Lung (tissue), 13 donors: Measurements from ENCODE around the gene NEXMIF. TPM values are rescaled to one million over a fixed set of nuclear protein-coding genes. Genes with fewer than 3 reads are reported as not detected.
"Not testable (repeated sequence)": the region's sequence is repeated elsewhere in the genome, so short reads cannot be mapped to it uniquely, and the experiment has no call there.

Source experiments
- ATAC-seq: fragments of 200-7000 bp; cut with Tn5 transposase; one replicate; pipeline ENCODE4 v1.9.1; 2020; ENCODE audit warnings: moderate number of reproducible peaks; ENCODE audit not compliant: insufficient read depth, low FRiP score
- DNase-seq, 3 donors: peaks; one replicate each; pipeline ENCODE4 v3.0.0-alpha.2; 2013 to 2017
- H3K27ac ChIP-seq, 2 donors: one replicate each; pipeline ENCODE4 v1.5.1; 2013; ENCODE audit warnings: mild to moderate bottlenecking in 2 of 2, moderate library complexity in 2 of 2, control low read depth in 1 of 2, inconsistent platforms in 1 of 2, low read depth in 1 of 2, low read length in 1 of 2
- H3K27me3 ChIP-seq, 3 donors: one replicate each; pipeline ENCODE4 v1.5.1; 2013; ENCODE audit warnings: low read length in 2 of 3; ENCODE audit not compliant: control insufficient read depth in 3 of 3, insufficient read depth in 3 of 3
- H3K36me3 ChIP-seq, 4 donors: one replicate each; pipeline ENCODE4 v1.5.1; 2013; ENCODE audit warnings: low read length in 4 of 4, mild to moderate bottlenecking in 1 of 4, moderate library complexity in 1 of 4; ENCODE audit not compliant: control insufficient read depth in 4 of 4, insufficient read depth in 4 of 4
- H3K4me1 ChIP-seq, 5 donors: one replicate each; pipeline ENCODE4 v1.5.1; 2013; ENCODE audit warnings: low read length in 5 of 5, mild to moderate bottlenecking in 2 of 5, moderate library complexity in 1 of 5; ENCODE audit not compliant: control insufficient read depth in 5 of 5, insufficient read depth in 5 of 5
- H3K4me3 ChIP-seq: one replicate; pipeline ENCODE4 v1.5.1; 2013; ENCODE audit warnings: mild to moderate bottlenecking, control low read depth, moderate library complexity
- H3K9ac ChIP-seq, 2 donors: one replicate each; pipeline ENCODE4 v1.5.1; 2013; ENCODE audit warnings: low read length in 2 of 2, control low read depth in 1 of 2; ENCODE audit not compliant: insufficient read depth in 1 of 2
- H3K9me3 ChIP-seq, 4 donors: one replicate each; pipeline ENCODE4 v1.5.1; 2013; ENCODE audit warnings: low read length in 3 of 4, mild to moderate bottlenecking in 1 of 4, moderate library complexity in 1 of 4; ENCODE audit not compliant: control insufficient read depth in 4 of 4, insufficient read depth in 3 of 4
- WGBS, 2 donors: extraction: QIAGEN DNeasy Blood & Tissue Kit; methylation state at CpG; one replicate each; pipeline ENCODE4 v1.1.7; 2013; 5-methylcytosine and 5-hydroxymethylcytosine counted together
- polyA plus RNA-seq, 2 donors: library from polyadenylated mRNA; stranded (reverse); fragments of 200-250 nt; gene quantifications; one replicate each; pipeline ENCODE4 v1.2.1, GENCODE V29; 2013
- small RNA-seq: library from RNA; depleted of rRNA; stranded (forward); fragments of <200 nt; gene quantifications from one replicate; pipeline ENCODE3, GENCODE V24; 2014; ENCODE audit warnings: low replicate concordance
- total RNA-seq, 2 donors: library from RNA; depleted of rRNA in 1 of 2; stranded (reverse); fragments of >200 nt in 1 of 2; gene quantifications; one replicate each; pipeline ENCODE4 v1.2.1, GENCODE V29; 2014 to 2021
- TF ChIP-seq, protein P1 (sequence below): IDR thresholded peaks from 2 replicates; pipeline ENCODE4 v1.5.1; 2012; ENCODE audit warnings: mild to moderate bottlenecking; ENCODE audit errors: control extremely low read depth, extremely low read depth
- donor health status: control.
- donor health status: control.
- donor health status: Bipolar disorder and iron deficiency.
- donor health status: healthy.
- donor health status: DM: yes; HTN: yes; CAD: no.

The NEXMIF gene
- total and polyA plus RNA-seq, 4 donors: 0.08 to 1.2 (median 0.26) TPM

- DNase-seq (no peak), ATAC-seq (no peak)
- Histone ChIP-seq H3K9me3 (no peaks in the 10 kb centered on the region), H3K4me1 (no peaks in the 10 kb centered on the region), H3K9ac (no peak overlapping the region), H3K36me3 (no peaks in the 10 kb centered on the region), H3K27me3 (peaks cover 3 to 5% (median 4%) of the 10 kb centered on the region in 3 donors), H3K27ac (no peak overlapping the region), H3K4me3 (no peak overlapping the region)
- TF ChIP-seq, protein P1, sequence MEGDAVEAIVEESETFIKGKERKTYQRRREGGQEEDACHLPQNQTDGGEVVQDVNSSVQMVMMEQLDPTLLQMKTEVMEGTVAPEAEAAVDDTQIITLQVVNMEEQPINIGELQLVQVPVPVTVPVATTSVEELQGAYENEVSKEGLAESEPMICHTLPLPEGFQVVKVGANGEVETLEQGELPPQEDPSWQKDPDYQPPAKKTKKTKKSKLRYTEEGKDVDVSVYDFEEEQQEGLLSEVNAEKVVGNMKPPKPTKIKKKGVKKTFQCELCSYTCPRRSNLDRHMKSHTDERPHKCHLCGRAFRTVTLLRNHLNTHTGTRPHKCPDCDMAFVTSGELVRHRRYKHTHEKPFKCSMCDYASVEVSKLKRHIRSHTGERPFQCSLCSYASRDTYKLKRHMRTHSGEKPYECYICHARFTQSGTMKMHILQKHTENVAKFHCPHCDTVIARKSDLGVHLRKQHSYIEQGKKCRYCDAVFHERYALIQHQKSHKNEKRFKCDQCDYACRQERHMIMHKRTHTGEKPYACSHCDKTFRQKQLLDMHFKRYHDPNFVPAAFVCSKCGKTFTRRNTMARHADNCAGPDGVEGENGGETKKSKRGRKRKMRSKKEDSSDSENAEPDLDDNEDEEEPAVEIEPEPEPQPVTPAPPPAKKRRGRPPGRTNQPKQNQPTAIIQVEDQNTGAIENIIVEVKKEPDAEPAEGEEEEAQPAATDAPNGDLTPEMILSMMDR: no peak
- WGBS, 2 donors: 81 to 88% methylated on average over 3 of the region's 3 CpGs
Observed at GRCh38 chrX:74736450-74736849, 188.8 kb downstream of the NEXMIF start.

GRCh38 chrX:74705269-74705668, 220.0 kb downstream of the NEXMIF start:
- Histone ChIP-seq H3K27me3 (no peaks in the 10 kb centered on the region), H3K4me1 (no peaks in the 10 kb centered on the region), H3K27ac (no peak overlapping the region), H3K9me3 (no peaks in the 10 kb centered on the region), H3K4me3 (no peak overlapping the region), H3K9ac (no peak overlapping the region), H3K36me3 (no peaks in the 10 kb centered on the region)
- TF ChIP-seq, protein P1: no peak
- ATAC-seq (no peak), DNase-seq (no peak)
- 53 to 93% methylated on average over 2 of the region's 2 CpGs for WGBS, 2 donors

DNA sequence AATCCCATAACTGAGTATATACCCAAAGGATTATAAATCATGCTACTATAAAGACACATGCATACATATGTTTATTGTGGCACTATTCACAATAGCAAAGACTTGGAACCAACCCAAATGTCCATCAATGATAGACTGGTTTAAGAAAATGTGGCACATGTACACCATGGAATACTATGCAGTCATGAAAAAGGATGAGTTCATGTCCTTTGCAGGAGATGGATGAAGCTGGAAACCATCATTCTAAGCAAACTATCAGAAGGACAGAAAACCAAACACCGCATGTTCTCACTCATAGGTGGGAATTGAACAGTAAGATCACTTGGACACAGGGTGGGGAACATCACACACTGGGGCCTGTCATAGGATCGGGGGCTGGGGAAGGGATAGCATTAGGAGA, 223.9 kb downstream of the NEXMIF start:
- not testable (repeated sequence) for H3K27ac ChIP-seq, H3K4me1 ChIP-seq, DNase-seq, H3K4me3 ChIP-seq, ATAC-seq, H3K9me3 ChIP-seq, H3K9ac ChIP-seq, H3K36me3 ChIP-seq, H3K27me3 ChIP-seq
- 87 to 100% methylated on average over 2 of the region's 2 CpGs for WGBS, 2 donors

DNA sequence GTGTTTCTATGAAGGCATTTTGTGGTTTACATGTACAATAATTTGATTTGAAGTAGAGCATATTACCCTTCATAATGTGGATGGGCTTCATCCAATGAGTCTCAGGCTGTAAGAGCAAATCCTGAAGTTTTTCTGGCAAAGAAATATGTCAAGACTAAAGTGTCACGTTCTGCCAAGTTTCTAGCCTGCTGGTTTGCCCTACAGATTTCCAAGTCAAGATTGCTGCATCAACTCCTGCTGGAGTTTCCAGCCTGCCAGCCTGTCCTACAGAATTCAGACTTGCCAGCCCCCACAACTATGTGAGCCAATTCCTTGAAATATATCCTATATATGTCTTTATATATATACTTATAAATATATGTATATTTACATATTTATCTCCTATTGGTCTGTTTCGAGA, 240.8 kb downstream of the NEXMIF start:
- Histone ChIP-seq H3K4me1 (peaks cover 0 to 2% (median 0%) of the 10 kb centered on the region in 5 donors), H3K4me3 (no peak overlapping the region), H3K36me3 (no peaks in the 10 kb centered on the region), H3K27me3 (no peaks in the 10 kb centered on the region), H3K9me3 (no peaks in the 10 kb centered on the region), H3K9ac (no peak overlapping the region), H3K27ac (no peak overlapping the region)
- TF ChIP-seq, protein P1: no peak
- WGBS, 2 donors: 48 to 74% methylated on average over 2 of the region's 2 CpGs
- DNase-seq (no peak), ATAC-seq (no peak)

Small RNA genes lying within 50 kb of the gene (small RNA-seq; reads per million reads assigned to genes)
- not detected for gene AL139395.1

Other genes with a start within 250 kb of the NEXMIF start
- gene ABCB7, start 230.8 kb upstream of the NEXMIF start, total RNA-seq: 10 to 100 TPM; 20.0 to 41.3 TPM
- 1 to 10 TPM; 8.2 to 10.0 TPM for gene ABCB7, start 230.8 kb upstream of the NEXMIF start, polyA plus RNA-seq